Umbilical cord (tissue), 2 donors: Measurements from ENCODE around the gene ITGA11. TPM values are rescaled to one million over a fixed set of nuclear protein-coding genes. Genes with fewer than 3 reads are reported as not detected.

Experiments used
- DNase-seq: peaks from one replicate; pipeline ENCODE4 v3.0.0-alpha.2; 2015; ENCODE audit warnings: low spot score
- total RNA-seq: library from RNA; depleted of rRNA; stranded (reverse); fragments of >200 nt; gene quantifications from one replicate; pipeline ENCODE4 v1.2.3, GENCODE V29; 2014; ENCODE audit warnings: low replicate concordance; ENCODE audit not compliant: insufficient read depth

The ITGA11 gene
- total RNA-seq, 1 donor from 2014 or later = 84.5 TPM

GRCh38 chr15:68375716-68376220, 56.2 kb downstream of the ITGA11 start:
- no peak for DNase-seq

GRCh38 chr15:68375191-68375631, 56.8 kb downstream of the ITGA11 start:
- no peak for DNase-seq

GRCh38 chr15:68374168-68374745, 57.7 kb downstream of the ITGA11 start:
- DNase-seq = no peak

- no peak for DNase-seq
Measured at GRCh38 chr15:68373028-68373427, 58.9 kb downstream of the ITGA11 start.

GRCh38 chr15:68372291-68372811, 59.6 kb downstream of the ITGA11 start:
- no peak for DNase-seq

- no peak for DNase-seq
Measured at GRCh38 chr15:68371851-68372250, 60.1 kb downstream of the ITGA11 start.

GRCh38 chr15:68371160-68371559, 60.8 kb downstream of the ITGA11 start:
- no peak for DNase-seq

- no peak for DNase-seq
Measured at GRCh38 chr15:68370768-68371151, 61.2 kb downstream of the ITGA11 start.

- no peak for DNase-seq
Measured at GRCh38 chr15:68369931-68370767, 61.8 kb downstream of the ITGA11 start.

- DNase-seq = no peak
Measured at GRCh38 chr15:68368731-68369435, 63.1 kb downstream of the ITGA11 start.

- no peak for DNase-seq
Measured at GRCh38 chr15:68367992-68368391, 64.0 kb downstream of the ITGA11 start.

- DNase-seq = no peak
Measured at GRCh38 chr15:68367226-68367625, 64.7 kb downstream of the ITGA11 start.

GRCh38 chr15:68366314-68366713, 65.6 kb downstream of the ITGA11 start:
- no peak for DNase-seq

- DNase-seq = no peak
Measured at GRCh38 chr15:68365770-68366169, 66.2 kb downstream of the ITGA11 start.

GRCh38 chr15:68365140-68365745, 66.7 kb downstream of the ITGA11 start:
- peak; percentile 65 for DNase-seq

GRCh38 chr15:68364660-68365035, 67.3 kb downstream of the ITGA11 start:
- DNase-seq = no peak

- DNase-seq = peak; percentile 94
Measured at GRCh38 chr15:68364028-68364659, 67.8 kb downstream of the ITGA11 start.

GRCh38 chr15:68363353-68363752, 68.6 kb downstream of the ITGA11 start:
- DNase-seq = peak; percentile 73

- DNase-seq = no peak
Measured at GRCh38 chr15:68362537-68363126, 69.3 kb downstream of the ITGA11 start.

- DNase-seq = no peak
Measured at GRCh38 chr15:68360721-68361120, 71.2 kb downstream of the ITGA11 start.

- no peak for DNase-seq
Measured at GRCh38 chr15:68356778-68357177, 75.2 kb downstream of the ITGA11 start.
